H9 (cell line): ENCODE measurements around the gene PPP4R2. TPM values are rescaled to one million over a fixed set of nuclear protein-coding genes. Genes with fewer than 3 reads are reported as not detected.

Source experiments
- DNase-seq: peaks from one replicate; pipeline ENCODE4 v3.0.0-alpha.2; 2017
- H2AFZ ChIP-seq: one replicate; pipeline ENCODE4 v1.6.1; 2013; ENCODE audit warnings: mild to moderate bottlenecking, low read length, control low read depth, moderate library complexity
- H2AK5ac ChIP-seq: 2 replicates; pipeline ENCODE4 v1.6.1; 2013; ENCODE audit warnings: low read length, control low read depth, mixed read lengths; ENCODE audit not compliant: insufficient read length
- H2BK120ac ChIP-seq: one replicate; pipeline ENCODE4 v1.6.1; 2013; ENCODE audit warnings: low read depth, mild to moderate bottlenecking, low read length, control low read depth, inconsistent platforms; ENCODE audit not compliant: poor library complexity, severe bottlenecking
- H2BK12ac ChIP-seq: 2 replicates; pipeline ENCODE4 v1.6.1; 2013; ENCODE audit warnings: low read length, control low read depth, mixed read lengths, low read depth; ENCODE audit not compliant: insufficient read length
- H2BK15ac ChIP-seq: 2 replicates; pipeline ENCODE4 v1.6.1; 2013; ENCODE audit warnings: low read depth, low read length, control low read depth
- H2BK20ac ChIP-seq: one replicate; pipeline ENCODE4 v1.6.1; 2013; ENCODE audit warnings: low read depth, mild to moderate bottlenecking, low read length, control low read depth, inconsistent platforms; ENCODE audit not compliant: poor library complexity, severe bottlenecking
- H2BK5ac ChIP-seq: 2 replicates; pipeline ENCODE4 v1.6.1; 2013; ENCODE audit warnings: low read length, control low read depth, mixed read lengths; ENCODE audit not compliant: insufficient read length
- H3K14ac ChIP-seq: 2 replicates; pipeline ENCODE4 v1.6.1; 2013; ENCODE audit warnings: low read length, control low read depth; ENCODE audit not compliant: insufficient read depth
- H3K18ac ChIP-seq: 2 replicates; pipeline ENCODE4 v1.6.1; 2013; ENCODE audit warnings: low read depth, mild to moderate bottlenecking, mixed read lengths, low read length, control low read depth; ENCODE audit not compliant: insufficient read length
- H3K23ac ChIP-seq: 2 replicates; pipeline ENCODE4 v1.6.1; 2013; ENCODE audit warnings: low read length, control low read depth, mixed read lengths, low read depth; ENCODE audit not compliant: insufficient read length
- H3K23me2 ChIP-seq: 2 replicates; pipeline ENCODE4 v1.6.1; 2013; ENCODE audit warnings: low read depth, mild to moderate bottlenecking, mixed read lengths, low read length, control low read depth; ENCODE audit not compliant: insufficient read length, poor library complexity, severe bottlenecking
- H3K27ac ChIP-seq: 2 replicates; pipeline ENCODE4 v1.5.1; 2013; ENCODE audit warnings: low read length, control low read depth, mixed read lengths, low read depth; ENCODE audit not compliant: insufficient read length
- H3K27me3 ChIP-seq: 2 replicates; pipeline ENCODE4 v1.6.1; 2013; ENCODE audit warnings: low read length, control low read depth, inconsistent platforms; ENCODE audit not compliant: insufficient read depth
- H3K4ac ChIP-seq: 2 replicates; pipeline ENCODE4 v1.6.1; 2013; ENCODE audit warnings: low read depth, mild to moderate bottlenecking, control low read depth, inconsistent platforms, low read length, moderate library complexity
- H3K4me1 ChIP-seq: 2 replicates; pipeline ENCODE4 v1.6.1; 2013; ENCODE audit warnings: low read length, control low read depth, inconsistent platforms; ENCODE audit not compliant: insufficient read depth
- H3K4me2 ChIP-seq: 2 replicates; pipeline ENCODE4 v1.6.1; 2013; ENCODE audit warnings: low read length, control low read depth, mixed read lengths; ENCODE audit not compliant: insufficient read length, insufficient read depth
- H3K56ac ChIP-seq: 2 replicates; pipeline ENCODE4 v1.6.1; 2013; ENCODE audit warnings: low read depth, mild to moderate bottlenecking, mixed read lengths, low read length, control low read depth; ENCODE audit not compliant: insufficient read length
- H3K79me1 ChIP-seq: 2 replicates; pipeline ENCODE4 v1.6.1; 2013; ENCODE audit warnings: low read depth, mild to moderate bottlenecking, moderate library complexity, low read length, control low read depth, inconsistent platforms; ENCODE audit not compliant: insufficient read depth, poor library complexity, severe bottlenecking
- H3K79me2 ChIP-seq: 2 replicates; pipeline ENCODE4 v1.6.1; 2013; ENCODE audit warnings: low read length, control low read depth, inconsistent platforms; ENCODE audit not compliant: insufficient read depth
- H3K9ac ChIP-seq: 2 replicates; pipeline ENCODE4 v1.6.1; 2013; ENCODE audit warnings: low read length, control low read depth, mixed read lengths; ENCODE audit not compliant: insufficient read length; ENCODE audit errors: extremely low read depth
- H3K9me3 ChIP-seq: one replicate; pipeline ENCODE4 v1.6.1; 2013; ENCODE audit warnings: low read depth, low read length, inconsistent platforms; ENCODE audit not compliant: control insufficient read depth
- H3T11ph ChIP-seq: one replicate; pipeline ENCODE4 v1.6.1; 2013; ENCODE audit warnings: mild to moderate bottlenecking, low read length, control low read depth, inconsistent platforms
- H4K20me1 ChIP-seq: one replicate; pipeline ENCODE4 v1.6.1; 2013; ENCODE audit not compliant: control insufficient read depth, insufficient read length, insufficient read depth
- H4K5ac ChIP-seq: 2 replicates; pipeline ENCODE4 v1.6.1; 2013; ENCODE audit warnings: low read depth, mild to moderate bottlenecking, mixed read lengths, low read length, control low read depth; ENCODE audit not compliant: insufficient read length
- H4K8ac ChIP-seq: replicated peaks from 2 replicates; pipeline ENCODE4 v1.6.1; 2013; ENCODE audit warnings: low read length, control low read depth, mixed read lengths, low read depth; ENCODE audit not compliant: insufficient read length
- H4K91ac ChIP-seq: 2 replicates; pipeline ENCODE4 v1.6.1; 2013; ENCODE audit warnings: low read depth, mild to moderate bottlenecking, moderate library complexity, mixed read lengths, low read length, control low read depth; ENCODE audit not compliant: insufficient read length
- H3K27ac Mint-ChIP-seq, 3 experiments: 2 replicates in 2 of 3; 3 replicates in 1 of 3; pipeline ENCODE4 v1.8.0; 2020 to 2021; ENCODE audit warnings: mixed read lengths in 3 of 3, mild to moderate bottlenecking in 1 of 3, moderate library complexity in 1 of 3
- H3K27me3 Mint-ChIP-seq: 2 replicates; pipeline ENCODE4 v1.8.0; 2021; ENCODE audit warnings: low read depth, mild to moderate bottlenecking, moderate library complexity, mixed read lengths
- H3K36me3 Mint-ChIP-seq, 3 experiments: 2 replicates in 2 of 3; 3 replicates in 1 of 3; pipeline ENCODE4 v1.8.0; 2020 to 2021; ENCODE audit warnings: low read depth in 3 of 3, mixed read lengths in 3 of 3; ENCODE audit not compliant: insufficient read depth in 1 of 3
- H3K4me1 Mint-ChIP-seq, 2 experiments: 2 replicates each; pipeline ENCODE4 v1.8.0; 2020; ENCODE audit warnings: mixed read lengths in 2 of 2
- H3K4me3 Mint-ChIP-seq, 2 experiments: 2 replicates in 1 of 2; 3 replicates in 1 of 2; pipeline ENCODE4 v1.8.0; 2020 to 2021; ENCODE audit warnings: mild to moderate bottlenecking in 2 of 2, mixed read lengths in 2 of 2, moderate library complexity in 1 of 2
- H3K9me3 Mint-ChIP-seq, 2 experiments: 2 replicates in 1 of 2; 3 replicates in 1 of 2; pipeline ENCODE4 v1.8.0; 2020; ENCODE audit warnings: mild to moderate bottlenecking in 2 of 2, mixed read lengths in 2 of 2, moderate library complexity in 1 of 2
- CTCF ChIP-seq: fragments of 200-600 bp; sonication (generic); conservative IDR thresholded peaks from 3 replicates; pipeline ENCODE4 v1.8.0; 2021; ENCODE audit warnings: antibody characterized with exemption, mild to moderate bottlenecking
- WGBS: extraction: QIAGEN DNeasy Blood & Tissue Kit; methylation state at CpG from one replicate; pipeline ENCODE4 v1.1.7; 2013; ENCODE audit warnings: missing lambda C conversion rate, low lambda C conversion rate, mixed read lengths; ENCODE audit not compliant: insufficient read length; ENCODE audit errors: extremely low coverage; 5-methylcytosine and 5-hydroxymethylcytosine counted together
- total RNA-seq: library from RNA; stranded (reverse); gene quantifications from 2 replicates; pipeline ENCODE4 v1.2.1, GENCODE V29; 2021

PPP4R2 gene
- total RNA-seq, 1 experiment from 2014 or later = 132 TPM

- H3K27me3 Mint-ChIP-seq = 0 out of 2 replicates have a peak, but pooled peaks cover 2% of the 10 kb centered on the region
- no peaks in the 10 kb centered on the region for H3K27me3 ChIP-seq
- H2BK12ac ChIP-seq = no peak overlapping the region
- no peak overlapping the region for H2AFZ ChIP-seq
- H3K18ac ChIP-seq = no peak overlapping the region
- H4K5ac ChIP-seq = no peak overlapping the region
- no peaks in the 10 kb centered on the region for H3K36me3 Mint-ChIP-seq
- no peak overlapping the region for H3K4me2 ChIP-seq
- no peak overlapping the region for H3K14ac ChIP-seq
- no peak for TF ChIP-seq CTCF
- no peaks in the 10 kb centered on the region for H3K9me3 ChIP-seq
- no peak overlapping the region for H2BK120ac ChIP-seq
- H3K27ac ChIP-seq = no peak overlapping the region
- H3K23me2 ChIP-seq = no peaks in the 10 kb centered on the region
- H3K4me1 ChIP-seq = no peaks in the 10 kb centered on the region
- no peak overlapping the region for H2BK15ac ChIP-seq
- H4K91ac ChIP-seq = no peak overlapping the region
- H3K4me3 Mint-ChIP-seq = no peak overlapping the region
- H2BK20ac ChIP-seq = no peak overlapping the region
- no peaks in the 10 kb centered on the region for H4K20me1 ChIP-seq
- no peak overlapping the region for H3K56ac ChIP-seq
- H3K79me2 ChIP-seq = no peaks in the 10 kb centered on the region
- H3K27ac Mint-ChIP-seq = no peak overlapping the region
- no peak overlapping the region for H3K23ac ChIP-seq
- no peaks in the 10 kb centered on the region for H3K79me1 ChIP-seq
- H2AK5ac ChIP-seq = no peak overlapping the region
- H3K4ac ChIP-seq = no peak overlapping the region
- no peak overlapping the region for H2BK5ac ChIP-seq
- H4K8ac ChIP-seq = no peak overlapping the region
- H3T11ph ChIP-seq = no peak overlapping the region
- peaks cover 0 to 1% of the 10 kb centered on the region in 2 experiments; a peak in 1 of 5 replicates for H3K9me3 Mint-ChIP-seq
- peaks cover 3 to 7% of the 10 kb centered on the region in 2 experiments; a peak in 2 of 4 replicates for H3K4me1 Mint-ChIP-seq
- no CpG with 5 or more reads among the region's 3 CpGs for WGBS
- H3K9ac ChIP-seq = no peak overlapping the region
- no peak for DNase-seq
These were observed 118.1 kb downstream of the PPP4R2 start for GRCh38 chr3:73114711-73115110.
